HG03103 (cell line): Measurements from ENCODE around the gene KSR2.
"Not testable (repeated sequence)": the region's sequence is repeated elsewhere in the genome, so short reads cannot be mapped to it uniquely, and the experiment has no call there.

Experiments
- ATAC-seq: cut with Tn5 transposase; IDR thresholded peaks from one replicate; pipeline ENCODE4 v1.9.1; 2021; ENCODE audit warnings: low read depth; ENCODE audit not compliant: unreplicated experiment

The KSR2 gene

GRCh38 chr12:117774941-117775775 is 193.6 kb downstream of the KSR2 start:
- ATAC-seq = no peak

- no peak for ATAC-seq
Observed at GRCh38 chr12:117768860-117769259, 199.9 kb downstream of the KSR2 start.

- ATAC-seq = no peak
Observed at GRCh38 chr12:117766008-117766407, 202.8 kb downstream of the KSR2 start.

GRCh38 chr12:117762143-117762542 is 206.6 kb downstream of the KSR2 start:
- ATAC-seq = no peak

- ATAC-seq = no peak
Observed at GRCh38 chr12:117761528-117762100, 207.2 kb downstream of the KSR2 start.

GRCh38 chr12:117760990-117761389 is 207.8 kb downstream of the KSR2 start:
- ATAC-seq = no peak

GRCh38 chr12:117750657-117751056 is 218.1 kb downstream of the KSR2 start:
- ATAC-seq = no peak

- ATAC-seq = no peak
Observed at GRCh38 chr12:117749431-117749830, 219.4 kb downstream of the KSR2 start.

- not testable (repeated sequence) for ATAC-seq
Observed at GRCh38 chr12:117746358-117746757, 222.4 kb downstream of the KSR2 start.

GRCh38 chr12:117744418-117744817 is 224.4 kb downstream of the KSR2 start:
- no peak for ATAC-seq

GRCh38 chr12:117743761-117744160 is 225.0 kb downstream of the KSR2 start:
- no peak for ATAC-seq

GRCh38 chr12:117742721-117743120 is 226.1 kb downstream of the KSR2 start:
- ATAC-seq = no peak

GRCh38 chr12:117738233-117738632 is 230.6 kb downstream of the KSR2 start:
- no peak for ATAC-seq

- no peak for ATAC-seq
Observed at GRCh38 chr12:117733549-117733805, 235.3 kb downstream of the KSR2 start.

GRCh38 chr12:117732761-117733548 is 235.8 kb downstream of the KSR2 start:
- ATAC-seq = no peak

GRCh38 chr12:117731131-117731530 is 237.7 kb downstream of the KSR2 start:
- not testable (repeated sequence) for ATAC-seq

- ATAC-seq = no peak
Observed at GRCh38 chr12:117727301-117727700, 241.5 kb downstream of the KSR2 start.

- no peak for ATAC-seq
Observed at GRCh38 chr12:117724543-117724942, 244.2 kb downstream of the KSR2 start.

GRCh38 chr12:117718559-117718958 is 250.2 kb downstream of the KSR2 start:
- ATAC-seq = no peak

- ATAC-seq = no peak
Observed at GRCh38 chr12:117718141-117718540, 250.6 kb downstream of the KSR2 start.

GRCh38 chr12:117714203-117714602 is 254.6 kb downstream of the KSR2 start:
- no peak for ATAC-seq

GRCh38 chr12:117710121-117710520 is 258.7 kb downstream of the KSR2 start:
- ATAC-seq = no peak
